HPDE6-E6E7 (cell line): ENCODE measurements around the gene PHACTR2.
"Not testable (repeated sequence)": the region's sequence is repeated elsewhere in the genome, so short reads cannot be mapped to it uniquely, and the experiment has no call there.

Experiments
- DNase-seq: peaks from one replicate; pipeline ENCODE4 v3.0.0; 2011; ENCODE audit warnings: missing footprints; ENCODE audit errors: extremely low spot score

Gene PHACTR2

DNA sequence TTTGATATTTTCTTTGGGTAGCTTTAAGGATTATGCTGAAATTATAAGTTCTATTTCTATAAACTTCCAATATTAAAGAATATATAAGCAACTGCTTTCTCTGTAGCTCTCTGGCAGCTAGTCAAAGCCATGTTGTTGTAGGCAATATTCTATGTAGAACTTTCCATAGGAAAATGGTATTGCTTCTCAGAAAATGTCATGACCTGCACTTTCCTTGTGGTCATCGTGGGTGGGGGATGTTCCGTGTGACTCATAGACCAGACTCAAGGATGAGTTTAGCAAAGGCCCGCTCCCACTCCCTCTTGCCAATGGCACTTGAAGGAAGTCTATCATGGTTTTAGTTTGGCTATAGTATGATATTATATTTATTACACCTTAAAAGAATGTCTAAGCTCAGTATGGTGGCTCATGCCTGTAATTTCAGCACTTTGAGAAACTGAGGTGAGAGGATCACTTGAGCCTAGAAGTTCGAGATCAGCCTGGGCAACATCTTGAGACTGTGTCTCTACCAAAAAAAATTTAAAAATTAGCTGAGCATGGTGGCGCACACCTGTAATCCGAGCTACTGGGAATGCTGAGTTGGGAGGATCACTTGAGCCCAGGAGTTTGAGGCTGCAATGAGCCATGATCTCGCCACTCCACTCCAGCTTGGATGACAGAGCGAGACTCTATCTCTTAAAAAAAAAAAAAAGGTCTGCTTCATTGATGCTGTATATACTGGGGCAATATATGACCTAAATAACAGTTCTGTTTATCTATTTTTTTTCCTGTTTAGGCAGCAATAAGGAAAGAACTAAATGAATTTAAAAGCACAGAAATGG is 128.7 kb downstream of the PHACTR2 start:
- DNase-seq = no peak

DNA sequence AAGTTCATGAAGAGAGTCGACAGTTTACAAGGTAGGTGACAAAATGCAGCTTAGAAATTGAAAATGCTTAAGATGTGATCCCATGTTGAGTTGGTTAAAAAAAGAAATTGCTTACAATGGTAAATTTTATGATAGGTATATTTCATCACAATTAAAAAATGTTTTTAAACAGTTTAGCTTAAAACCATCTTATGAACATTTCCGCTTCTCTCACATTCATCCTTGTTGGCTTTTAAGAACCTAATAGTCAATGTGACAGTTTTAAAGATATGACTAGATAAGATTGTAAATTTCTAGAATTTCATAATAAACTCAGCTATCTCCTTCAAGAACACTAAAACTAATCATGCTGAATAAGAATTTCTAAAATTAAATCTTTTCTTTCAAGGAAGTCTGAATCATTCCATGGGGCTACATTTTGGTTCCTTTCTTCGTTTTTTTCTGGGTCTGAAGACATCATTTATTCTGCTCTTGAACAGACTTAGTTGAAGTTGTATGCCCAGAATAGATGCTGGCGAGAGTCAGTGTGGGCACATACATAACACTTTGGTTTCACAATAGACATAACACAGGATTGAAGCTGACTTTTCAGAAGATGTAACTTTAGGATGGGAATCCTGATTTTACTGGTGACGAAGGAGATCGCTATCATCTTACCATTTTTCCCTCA is 129.5 kb downstream of the PHACTR2 start:
- DNase-seq = no peak

DNA sequence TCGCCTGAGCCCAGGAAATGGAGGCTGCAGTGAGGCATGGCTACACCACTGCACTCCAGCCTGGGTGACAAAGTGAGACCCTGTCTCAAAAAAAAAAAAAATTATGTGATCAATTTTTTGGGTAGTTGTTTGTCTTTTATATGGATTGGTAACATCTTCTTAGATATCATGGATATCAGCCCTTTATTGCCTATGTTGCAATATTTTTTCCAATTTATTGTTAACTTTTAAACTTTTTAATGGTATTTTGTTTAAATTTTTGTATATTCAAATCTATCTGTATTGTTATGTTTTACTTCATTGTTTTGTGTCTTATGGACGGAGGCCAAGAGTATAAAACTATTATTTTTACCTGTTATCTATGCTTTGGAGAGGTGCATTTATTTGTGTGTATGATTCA is 133.0 kb downstream of the PHACTR2 start:
- DNase-seq = no peak

DNA sequence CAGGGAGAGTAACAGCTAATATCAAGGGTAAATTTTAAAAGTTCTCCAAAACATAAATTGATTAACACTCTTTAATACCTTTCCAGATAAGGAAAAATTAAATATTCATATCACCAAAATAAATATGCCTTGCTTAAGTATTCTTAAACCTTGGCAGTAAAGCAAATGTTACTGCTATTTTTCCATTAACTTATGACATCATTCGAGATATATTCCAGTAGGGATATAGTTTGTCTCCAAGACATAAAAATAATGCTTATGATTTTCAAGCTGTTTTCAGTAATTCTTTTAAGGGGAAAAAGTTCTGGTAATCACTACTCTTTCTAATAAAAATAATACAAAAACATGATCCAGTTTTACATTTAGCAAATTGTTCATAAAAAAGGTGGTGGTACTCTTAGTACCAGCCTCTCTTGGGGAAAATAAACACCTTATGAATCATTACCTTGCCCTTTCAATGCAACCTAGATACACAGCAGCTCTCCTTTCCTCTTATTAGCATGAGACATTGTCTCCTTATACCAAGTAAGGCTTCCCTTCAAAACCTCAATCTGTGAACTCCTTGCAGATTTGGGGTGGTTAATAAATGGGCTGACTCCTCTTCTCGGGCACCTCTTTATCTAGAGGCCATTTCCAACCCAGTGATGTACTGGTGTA is 133.9 kb downstream of the PHACTR2 start:
- DNase-seq = no peak

- DNase-seq = no peak
Observed at GRCh38 chr6:143817621-143818020, 139.9 kb downstream of the PHACTR2 start.

GRCh38 chr6:143821359-143821758 is 143.6 kb downstream of the PHACTR2 start:
- no peak for DNase-seq

DNA sequence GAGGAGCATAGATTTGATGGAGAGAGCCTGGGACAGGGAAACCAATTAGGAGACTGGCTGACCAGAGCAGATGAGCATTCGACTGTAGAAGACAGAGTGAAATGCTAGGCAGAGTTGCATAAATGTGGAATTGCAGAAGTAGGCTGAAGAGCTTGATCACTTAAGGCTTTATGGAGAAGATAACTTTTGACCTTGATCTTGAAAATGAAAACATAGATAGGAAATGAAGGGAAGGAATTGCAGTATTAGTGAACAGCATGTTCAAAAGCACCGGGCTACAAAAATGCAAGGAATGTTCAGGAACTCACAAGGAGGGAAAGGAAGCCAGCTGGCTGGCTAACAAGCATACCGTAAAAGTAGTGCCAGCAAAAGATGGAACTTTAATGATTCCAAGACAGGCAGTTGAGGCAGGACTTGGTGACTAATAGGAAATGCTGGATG is 144.8 kb downstream of the PHACTR2 start:
- no peak for DNase-seq

GRCh38 chr6:143823548-143823947 is 145.8 kb downstream of the PHACTR2 start:
- DNase-seq = no peak

DNA sequence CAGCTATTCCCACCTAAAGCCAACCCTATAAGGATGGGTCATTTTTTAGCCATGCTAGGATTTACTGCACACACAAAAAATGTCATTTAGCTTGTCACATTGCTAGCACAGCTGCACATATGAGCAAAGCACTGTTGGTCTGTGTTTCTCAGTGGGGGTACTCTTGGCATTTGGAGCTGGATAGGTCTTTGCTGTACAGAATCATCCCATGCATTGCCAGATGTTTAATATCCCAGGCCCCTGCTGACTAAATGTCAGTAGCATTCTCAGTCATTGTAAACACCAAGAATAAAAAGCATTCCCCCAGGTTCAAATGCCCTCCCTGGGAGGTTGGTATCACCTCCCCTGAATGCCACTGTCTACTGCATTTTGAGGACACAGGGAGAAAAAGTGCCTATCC is 150.8 kb downstream of the PHACTR2 start:
- no peak for DNase-seq

- no peak for DNase-seq
Observed at GRCh38 chr6:143836150-143836549, 158.4 kb downstream of the PHACTR2 start.

GRCh38 chr6:143838395-143838794 is 160.6 kb downstream of the PHACTR2 start:
- DNase-seq = no peak

DNA sequence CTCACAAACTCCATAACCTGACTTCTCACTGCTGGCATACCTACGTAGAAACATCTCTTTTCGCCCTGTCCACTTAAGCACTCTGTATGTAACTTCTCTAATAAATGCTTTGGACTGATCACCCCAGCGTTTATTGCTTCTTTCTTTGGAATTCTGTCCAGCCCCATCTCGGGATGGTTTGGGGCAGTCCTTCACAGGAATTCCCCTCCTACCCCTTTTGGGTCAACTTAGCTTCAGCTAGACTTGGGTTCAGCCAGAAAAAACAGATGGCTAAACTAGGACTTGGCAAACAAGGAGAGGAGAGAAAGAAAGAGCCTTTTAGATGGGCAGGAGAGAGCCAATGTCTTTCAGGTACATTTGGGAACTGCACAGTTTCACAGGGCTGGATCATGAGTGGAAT is 161.4 kb downstream of the PHACTR2 start:
- no peak for DNase-seq

DNA sequence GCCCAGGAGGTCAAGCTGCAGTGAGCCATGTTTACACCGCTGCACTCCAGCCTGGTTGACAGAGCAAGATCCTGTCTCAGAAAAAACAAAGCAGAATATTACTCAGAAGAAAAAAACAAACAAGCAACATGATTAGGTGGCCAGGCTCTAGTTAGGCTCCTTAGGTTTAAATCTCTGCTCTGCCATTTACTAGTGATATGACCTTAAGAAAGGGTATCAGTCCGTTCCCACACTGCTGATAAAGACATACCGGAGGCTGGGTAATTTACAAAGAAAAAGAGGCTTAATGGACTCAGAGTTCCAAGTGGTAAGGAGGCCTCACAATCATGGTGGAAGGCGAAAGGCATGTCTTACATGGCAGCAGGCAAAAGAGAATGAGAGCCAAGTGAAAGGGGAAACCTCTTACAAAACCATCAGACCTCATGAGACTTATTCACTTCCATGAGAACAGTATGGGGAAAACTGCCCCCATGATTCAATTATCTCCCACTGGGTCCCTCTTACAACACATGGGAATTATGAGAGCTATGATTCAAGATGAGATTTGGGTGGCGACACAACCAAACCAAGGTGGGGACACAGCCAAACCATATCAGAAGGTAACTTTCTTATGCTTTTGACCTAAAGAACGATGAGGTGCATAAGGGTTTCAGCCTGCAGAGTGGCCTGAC is 163.0 kb downstream of the PHACTR2 start:
- no peak for DNase-seq

- DNase-seq = peak; percentile 20
Observed at GRCh38 chr6:143842461-143842901, 164.7 kb downstream of the PHACTR2 start.

GRCh38 chr6:143842902-143843676 is 165.3 kb downstream of the PHACTR2 start, which contains the start of gene LTV1:
Gene LTV1, plus strand, starts transcription at chr6:143843338. Its CDS starts 140 bp downstream, at chr6:143843478.
- DNase-seq = peak; percentile 99

DNA sequence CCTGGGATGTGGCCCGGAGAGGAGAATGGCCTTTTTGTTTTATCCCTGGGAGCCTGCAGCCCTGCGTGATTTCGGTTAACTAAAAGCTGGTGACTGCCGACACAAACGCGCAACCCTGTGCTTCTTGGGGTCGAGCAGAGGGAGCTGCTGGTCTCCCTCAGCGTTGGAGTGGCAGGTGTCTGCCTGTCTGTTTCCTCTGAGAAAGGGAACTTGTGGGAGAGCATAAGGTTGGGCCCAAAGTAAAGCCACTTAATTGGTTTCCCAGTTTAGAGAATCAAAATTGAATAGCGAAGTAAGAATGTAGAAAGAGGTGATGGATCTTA is 165.9 kb downstream of the PHACTR2 start:
- DNase-seq = no peak

DNA sequence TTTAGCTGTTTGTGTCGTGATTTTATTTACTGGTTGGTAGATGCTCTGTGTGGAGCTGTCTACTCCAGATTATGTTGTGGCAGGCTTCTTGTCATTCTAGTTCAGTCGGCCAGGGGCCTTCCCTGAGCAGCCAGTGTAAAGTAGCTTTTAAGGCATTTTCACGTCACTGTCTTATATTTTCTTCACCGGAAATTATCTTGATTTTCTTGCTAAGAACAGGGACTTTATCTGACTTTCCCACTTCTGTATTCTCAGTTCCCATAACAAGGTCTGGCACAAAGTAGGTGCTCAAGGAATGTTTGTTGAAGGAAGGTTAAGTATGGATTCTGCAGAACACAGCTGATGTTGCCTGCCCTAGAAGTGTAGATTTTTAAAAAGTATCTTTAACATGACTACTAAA is 166.2 kb downstream of the PHACTR2 start:
- DNase-seq = no peak

DNA sequence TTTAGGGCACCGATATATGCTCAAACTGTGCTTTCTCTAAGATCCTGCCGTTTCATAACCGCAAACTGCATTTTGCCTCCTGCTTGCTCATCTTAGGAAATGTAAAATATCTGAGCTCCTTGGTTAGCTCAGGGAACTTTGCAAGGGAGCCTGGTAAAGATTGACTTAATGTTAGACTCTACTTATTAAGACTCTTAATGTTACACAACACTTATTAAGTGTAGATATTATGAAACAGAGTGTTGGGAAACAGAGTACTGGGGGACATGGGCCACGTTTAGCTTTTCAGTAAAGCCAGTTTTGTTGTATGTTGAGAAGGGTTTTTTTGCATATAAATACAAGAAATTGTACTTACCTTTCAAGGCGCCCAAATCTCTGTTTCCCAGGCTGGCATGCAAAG is 167.3 kb downstream of the PHACTR2 start:
- no peak for DNase-seq

- DNase-seq = not testable (repeated sequence)
Observed at GRCh38 chr6:143851706-143852105, 173.9 kb downstream of the PHACTR2 start.

DNA sequence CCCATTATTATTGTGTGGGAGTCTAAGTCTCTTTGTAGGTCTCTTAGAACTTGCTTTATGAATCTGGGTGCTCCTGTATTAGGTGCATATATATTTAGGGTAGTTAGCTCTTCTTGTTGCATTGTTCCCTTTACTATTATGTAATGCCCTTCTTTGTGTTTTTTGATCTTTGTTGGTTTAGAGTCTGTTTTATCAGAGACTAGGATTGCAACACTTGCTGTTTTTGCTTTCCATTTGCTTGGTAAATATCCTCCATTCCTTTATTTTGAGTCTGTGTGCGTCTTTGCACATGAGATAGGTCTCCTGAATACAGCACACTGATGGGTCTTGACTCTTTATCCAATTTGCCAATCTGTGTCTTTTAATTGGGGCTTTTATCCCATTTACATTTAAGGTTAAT is 177.3 kb downstream of the PHACTR2 start:
- DNase-seq = not testable (repeated sequence)

GRCh38 chr6:143856762-143857161 is 179.0 kb downstream of the PHACTR2 start:
- not testable (repeated sequence) for DNase-seq
